Activated naive CD8-positive, alpha-beta T cell treated with anti-CD3 and anti-CD28 coated beads, Interleukin-2, amount 10 ng/mL, durations not matched to agents 7 days and 5 days (primary cell): Measurements from ENCODE around the gene MAPK11. TPM values are rescaled to one million over a fixed set of nuclear protein-coding genes. Genes with fewer than 3 reads are reported as not detected.

Experiments
- ATAC-seq: fragments of 150-1000 bp; cut with Tn5 transposase; one replicate; pipeline ENCODE4 v1.10.0; 2021; ENCODE audit warnings: low read depth, moderate library complexity
- POLR2A ChIA-PET: fragments of 350-600 bp; sonication (Branson Sonifier 250); formaldehyde crosslinking; loops from one replicate; lab custom pipeline; 2021; ENCODE audit warnings: antibody characterized with exemption; lab: Charles Lee
- DNase-seq: peaks from one replicate; pipeline ENCODE4 v3.0.0; 2021
- H3K27ac Mint-ChIP-seq: one replicate; pipeline ENCODE4 v1.8.0; 2022; ENCODE audit warnings: mild to moderate bottlenecking, mixed read lengths
- H3K27me3 Mint-ChIP-seq: one replicate; pipeline ENCODE4 v1.8.0; 2022; ENCODE audit warnings: mild to moderate bottlenecking, moderate library complexity, mixed read lengths
- H3K36me3 Mint-ChIP-seq: one replicate; pipeline ENCODE4 v1.8.0; 2021; ENCODE audit warnings: mild to moderate bottlenecking, mixed read lengths
- H3K4me1 Mint-ChIP-seq: one replicate; pipeline ENCODE4 v1.8.0; 2021; ENCODE audit warnings: mixed read lengths
- H3K4me3 Mint-ChIP-seq: one replicate; pipeline ENCODE4 v1.8.0; 2022; ENCODE audit warnings: mild to moderate bottlenecking, moderate library complexity, mixed read lengths
- H3K9me3 Mint-ChIP-seq: one replicate; pipeline ENCODE4 v1.8.0; 2021; ENCODE audit warnings: mixed read lengths
- total RNA-seq, 2 experiments: library from RNA; stranded (reverse); gene quantifications; one replicate each; pipeline ENCODE4 v1.2.3, GENCODE V29; 2021

Gene MAPK11
- total RNA-seq, 2 experiments from 2014 or later: 7.9 to 8.5 TPM

- Mint-ChIP-seq H3K4me1 (peaks cover 10% of the 10 kb centered on the region), H3K27ac (no peak overlapping the region), H3K36me3 (no peaks in the 10 kb centered on the region), H3K4me3 (no peak overlapping the region), H3K9me3 (no peaks in the 10 kb centered on the region), H3K27me3 (peaks cover 8% of the 10 kb centered on the region)
- ATAC-seq: no peak
- no peak for DNase-seq
- POLR2A ChIA-PET: no interaction called here
Observed at GRCh38 chr22:50264946-50265669, 5.1 kb downstream of the MAPK11 start.

GRCh38 chr22:50264104-50264745 lies 6.0 kb downstream of the MAPK11 start:
- ATAC-seq (no peak), DNase-seq (no peak)
- no peaks in the 10 kb centered on the region for H3K36me3 Mint-ChIP-seq
- peaks cover 8% of the 10 kb centered on the region for H3K27me3 Mint-ChIP-seq
- no peak overlapping the region for H3K4me3 Mint-ChIP-seq
- POLR2A ChIA-PET: interaction anchor here (3.7 kb wide), 1 partner anchor 13 kb away, joined by 26 read pairs; the partner anchor contains the start of gene HDAC10
- H3K27ac Mint-ChIP-seq: no peak overlapping the region
- H3K4me1 Mint-ChIP-seq: peaks cover 10% of the 10 kb centered on the region
- H3K9me3 Mint-ChIP-seq: no peaks in the 10 kb centered on the region

DNA sequence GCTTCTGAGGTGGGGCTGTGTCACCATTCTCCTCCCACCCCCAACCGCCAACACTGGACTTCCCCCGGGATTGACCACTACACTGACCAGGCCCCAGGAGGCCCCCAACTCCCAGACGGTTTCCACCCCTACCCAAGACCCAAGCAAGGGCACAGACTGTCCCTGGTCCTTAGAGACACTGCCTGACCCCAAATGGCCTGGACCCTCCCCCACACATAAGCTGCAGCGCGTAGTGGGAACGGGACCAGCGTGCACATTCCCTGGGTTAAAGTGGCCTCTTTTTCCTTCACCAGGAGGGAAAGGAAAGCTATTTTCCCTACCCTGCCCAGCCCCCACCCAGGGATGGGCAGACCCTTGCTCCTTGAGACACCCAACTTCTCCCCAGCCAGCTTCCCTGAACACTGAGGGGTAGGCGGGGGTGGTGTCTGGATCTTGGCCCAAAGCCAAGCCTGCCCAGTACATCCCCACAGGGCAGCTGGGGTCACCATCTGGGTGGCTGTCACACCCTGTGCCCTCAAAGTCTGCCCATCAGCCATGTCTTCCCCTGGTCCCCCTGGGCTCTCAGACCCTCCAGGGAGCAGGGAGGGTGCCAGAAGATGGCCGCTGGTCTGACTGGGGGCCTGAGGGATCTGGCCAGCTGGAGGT lies 7.1 kb downstream of the MAPK11 start:
- DNase-seq (no peak), ATAC-seq (no peak)
- H3K36me3 Mint-ChIP-seq: no peaks in the 10 kb centered on the region
- H3K4me3 Mint-ChIP-seq: no peak overlapping the region
- H3K27ac Mint-ChIP-seq: no peak overlapping the region
- POLR2A ChIA-PET: interaction anchor here (0.6 to 3.7 kb wide), 4 partner anchors 12 to 262 kb away, joined by 3 to 26 read pairs (median 4); partner anchors contain the start of genes HDAC10 and SCO2
- peaks cover 5% of the 10 kb centered on the region for H3K4me1 Mint-ChIP-seq
- peaks cover 11% of the 10 kb centered on the region for H3K27me3 Mint-ChIP-seq
- no peaks in the 10 kb centered on the region for H3K9me3 Mint-ChIP-seq

DNA sequence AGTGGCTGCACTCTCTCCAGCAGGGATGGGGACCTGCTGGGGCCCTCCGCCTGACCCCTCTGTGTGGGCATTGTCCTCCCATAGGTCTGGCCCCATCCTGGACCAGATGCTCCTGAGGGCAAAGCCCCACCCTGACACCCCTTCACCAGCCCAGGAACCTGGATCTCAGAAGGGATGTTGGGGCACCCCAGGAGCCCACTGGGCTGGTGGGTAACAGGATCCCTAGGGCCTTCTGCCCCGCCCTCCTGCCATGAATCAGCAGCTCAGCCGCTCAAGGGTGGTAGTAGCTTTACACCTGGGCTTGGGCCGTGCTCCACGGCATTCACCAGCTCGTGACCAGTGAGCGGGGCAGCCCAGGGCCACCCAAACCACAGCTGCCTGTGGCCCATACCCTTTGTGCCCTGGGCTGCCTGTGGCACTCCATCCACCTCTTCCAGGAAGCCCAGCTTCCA lies 7.7 kb downstream of the MAPK11 start:
- no peak for ATAC-seq
- no peak for DNase-seq
- H3K4me1 Mint-ChIP-seq: peaks cover 4% of the 10 kb centered on the region
- H3K27me3 Mint-ChIP-seq: peaks cover 11% of the 10 kb centered on the region
- no peaks in the 10 kb centered on the region for H3K9me3 Mint-ChIP-seq
- no peaks in the 10 kb centered on the region for H3K36me3 Mint-ChIP-seq
- peak overlapping the region; percentile 64 for H3K4me3 Mint-ChIP-seq
- POLR2A ChIA-PET: interaction anchor here (0.6 to 3.7 kb wide), 4 partner anchors 11 to 263 kb away, joined by 3 to 26 read pairs (median 4); partner anchors contain the start of genes HDAC10 and SCO2
- no peak overlapping the region for H3K27ac Mint-ChIP-seq

DNA sequence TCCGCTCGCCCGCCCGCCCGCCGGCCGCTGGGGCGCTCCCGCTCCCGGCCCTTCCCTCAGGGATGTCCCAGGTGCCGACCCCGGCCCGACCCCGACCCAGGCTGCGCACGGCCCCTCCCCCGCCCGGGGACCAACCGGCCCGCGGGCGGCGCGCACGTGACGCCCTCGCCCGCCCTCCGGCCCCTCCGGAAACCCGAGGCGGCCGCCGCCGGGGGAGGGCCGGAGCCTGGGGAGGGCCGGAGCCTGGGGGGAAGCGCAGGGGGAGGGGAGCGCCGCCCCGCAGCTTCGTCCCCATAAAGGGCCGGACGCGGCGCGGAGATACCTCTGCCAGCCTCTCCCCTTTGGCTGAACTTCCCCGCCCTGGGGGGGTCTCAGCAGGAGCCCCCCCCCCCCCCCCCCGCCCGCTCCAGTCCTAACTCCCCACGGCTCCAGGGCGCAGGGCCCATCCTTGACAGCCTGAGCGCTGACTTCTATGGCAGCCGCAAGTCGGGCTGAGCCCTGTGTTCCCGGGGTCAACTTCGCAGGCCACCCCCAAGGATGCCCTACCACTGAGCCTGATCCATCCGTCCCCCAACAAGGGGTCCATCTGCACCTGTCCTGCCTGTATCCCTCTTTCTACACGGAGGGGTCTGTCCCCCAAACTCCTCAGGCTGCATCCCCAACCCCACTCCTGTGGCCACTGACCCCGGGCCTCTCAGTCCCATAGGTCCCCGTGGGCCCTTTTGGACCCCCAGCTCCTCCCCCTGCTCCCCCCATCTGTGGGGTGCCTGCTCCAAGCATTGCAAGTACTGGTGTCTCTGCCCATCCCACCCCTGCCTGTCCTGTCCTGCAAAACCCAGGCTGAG lies 8.3 kb downstream of the MAPK11 start, which contains the start of gene MAPK12:
Gene MAPK12 (minus strand): TSS at position 69 of the 845 bp plus-strand sequence. CDS start 174 bp downstream, outside the sequence.
- POLR2A ChIA-PET: interaction anchor here (1.4 to 3.7 kb wide), 2 partner anchors 10 to 264 kb away, joined by 3 to 26 read pairs; partner anchors contain the start of genes HDAC10 and SCO2

GRCh38 chr22:50260801-50261614 lies 9.2 kb downstream of the MAPK11 start:
- Mint-ChIP-seq H3K9me3 (no peaks in the 10 kb centered on the region), H3K27ac (no peak overlapping the region), H3K36me3 (no peaks in the 10 kb centered on the region), H3K4me3 (no peak overlapping the region), H3K4me1 (peaks cover 4% of the 10 kb centered on the region), H3K27me3 (peaks cover 11% of the 10 kb centered on the region)
- ATAC-seq (peak; percentile 35), DNase-seq (peak; percentile 67)
- POLR2A ChIA-PET: interaction anchor here (3.7 kb wide), 1 partner anchor 9 kb away, joined by 26 read pairs; the partner anchor contains the start of gene HDAC10

More for the DNA sequence above, 8.3 kb downstream of the MAPK11 start, which contains the start of gene MAPK12:
- Mint-ChIP-seq H3K9me3 (no peaks in the 10 kb centered on the region), H3K4me1 (peaks cover 4% of the 10 kb centered on the region), H3K27me3 (peaks cover 11% of the 10 kb centered on the region), H3K27ac (no peak within 1 kb of the TSS), H3K4me3 (peak within 1 kb of the TSS; percentile 64), H3K36me3 (no peaks in the 10 kb centered on the region)
- ATAC-seq (no peak), DNase-seq (no peak)

- peaks cover 4% of the 10 kb centered on the region for H3K4me1 Mint-ChIP-seq
- no peaks in the 10 kb centered on the region for H3K9me3 Mint-ChIP-seq
- peaks cover 11% of the 10 kb centered on the region for H3K27me3 Mint-ChIP-seq
- POLR2A ChIA-PET: interaction anchor here (3.7 kb wide), 1 partner anchor 9 kb away, joined by 26 read pairs; the partner anchor contains the start of gene HDAC10
- DNase-seq (no peak), ATAC-seq (no peak)
- H3K27ac Mint-ChIP-seq: no peak overlapping the region
- peak overlapping the region; percentile 16 for H3K4me3 Mint-ChIP-seq
- no peaks in the 10 kb centered on the region for H3K36me3 Mint-ChIP-seq
Observed at GRCh38 chr22:50260434-50260800, 9.8 kb downstream of the MAPK11 start.

DNA sequence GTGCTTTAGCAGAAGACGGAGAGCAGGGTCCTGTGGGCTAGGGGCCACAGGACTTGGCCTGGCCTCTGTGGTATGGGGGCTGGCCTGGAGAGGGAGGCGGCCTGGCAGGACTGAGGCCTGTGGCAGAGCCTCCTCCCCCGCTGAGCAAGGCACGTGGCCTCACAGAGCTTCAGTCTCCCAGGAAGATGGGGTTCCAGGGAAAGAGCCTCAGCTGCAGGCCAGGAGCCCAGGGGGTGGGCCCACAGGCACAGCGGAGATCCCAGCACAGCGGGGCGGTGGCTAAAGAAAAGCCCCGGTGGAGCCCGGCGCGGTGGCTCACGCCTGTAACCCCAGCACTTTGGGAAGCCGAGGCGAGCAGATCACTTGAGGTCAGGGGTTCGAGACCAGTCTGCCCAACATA lies 10.9 kb downstream of the MAPK11 start:
- POLR2A ChIA-PET: no interaction called here
- Mint-ChIP-seq H3K27ac (no peak overlapping the region), H3K9me3 (no peaks in the 10 kb centered on the region), H3K4me3 (no peak overlapping the region), H3K4me1 (peaks cover 4% of the 10 kb centered on the region), H3K36me3 (no peaks in the 10 kb centered on the region), H3K27me3 (peaks cover 11% of the 10 kb centered on the region)
- DNase-seq (no peak), ATAC-seq (no peak)

- no peak overlapping the region for H3K27ac Mint-ChIP-seq
- H3K4me1 Mint-ChIP-seq: peaks cover 4% of the 10 kb centered on the region
- ATAC-seq (no peak), DNase-seq (no peak)
- H3K36me3 Mint-ChIP-seq: no peaks in the 10 kb centered on the region
- no peak overlapping the region for H3K4me3 Mint-ChIP-seq
- POLR2A ChIA-PET: no interaction called here
- peaks cover 11% of the 10 kb centered on the region for H3K27me3 Mint-ChIP-seq
- no peaks in the 10 kb centered on the region for H3K9me3 Mint-ChIP-seq
Observed at GRCh38 chr22:50258361-50259292, 11.6 kb downstream of the MAPK11 start.

DNA sequence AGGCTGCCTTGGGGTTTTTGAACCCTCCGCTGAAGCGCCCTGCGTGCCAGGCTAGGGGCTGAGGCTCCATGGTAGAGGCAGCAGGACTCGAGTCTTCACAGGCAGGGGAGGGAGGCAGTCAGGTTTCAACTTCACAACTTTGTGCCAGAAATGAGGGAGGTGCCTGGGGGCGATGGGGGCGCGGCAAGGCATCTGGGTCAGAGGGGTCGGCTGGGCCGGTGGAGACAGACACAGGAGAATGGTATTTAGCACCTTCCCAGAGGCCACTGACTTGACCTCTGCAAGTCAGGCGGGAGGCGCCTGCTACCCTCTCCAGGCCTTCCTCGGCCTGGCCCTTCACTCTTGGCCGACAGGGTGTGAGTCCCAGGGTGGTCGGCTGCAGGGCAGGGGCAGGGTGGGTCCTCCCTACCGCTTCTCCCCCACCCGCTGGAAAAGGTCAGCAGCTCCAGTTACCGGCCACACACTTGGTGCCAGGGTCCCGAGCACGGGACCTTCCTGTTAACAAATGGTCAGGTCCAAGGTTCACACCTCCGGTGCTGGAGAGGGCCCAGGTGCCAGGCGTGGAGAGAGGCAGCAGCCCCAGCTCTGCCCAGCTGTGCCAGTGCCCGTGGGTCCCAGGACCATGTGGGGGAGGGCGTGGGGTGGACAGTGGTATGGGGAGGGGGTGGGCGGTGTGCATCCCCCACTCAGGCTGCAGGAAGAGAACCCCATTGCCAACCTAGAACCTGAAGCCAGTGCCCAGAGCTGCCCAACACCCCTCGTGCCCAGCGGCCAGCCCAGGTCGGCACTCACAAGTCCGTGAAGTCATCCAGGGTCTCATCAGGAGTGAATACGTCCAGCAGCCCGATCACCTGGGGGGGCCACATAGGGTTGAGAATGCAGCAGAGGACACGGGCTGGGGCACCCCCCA lies 12.5 kb downstream of the MAPK11 start:
- ATAC-seq: no peak
- Mint-ChIP-seq H3K9me3 (no peaks in the 10 kb centered on the region), H3K36me3 (no peaks in the 10 kb centered on the region), H3K4me1 (peaks cover 4% of the 10 kb centered on the region), H3K4me3 (no peak overlapping the region), H3K27me3 (peaks cover 11% of the 10 kb centered on the region), H3K27ac (no peak overlapping the region)
- no peak for DNase-seq
- POLR2A ChIA-PET: no interaction called here
